Erythroblast (primary cell): ENCODE measurements around the gene ZPLD1.

Experiments used
- GATA1 ChIP-seq: IDR thresholded peaks from 2 replicates; pipeline ENCODE4 v1.6.1; 2011; ENCODE audit warnings: low read depth, mild to moderate bottlenecking, control low read depth, low read length, moderate library complexity
- POLR2A ChIP-seq: IDR thresholded peaks from 2 replicates; pipeline ENCODE4 v1.6.1; 2011; ENCODE audit warnings: mild to moderate bottlenecking, low read length

- TF ChIP-seq POLR2A, result no peak
- TF ChIP-seq GATA1, result no peak
Measured at GRCh38 chr3:102457644-102458043, 22.8 kb downstream of the ZPLD1 start.
